Measurements from ENCODE around the gene FAM200B. TPM values are rescaled to one million over a fixed set of nuclear protein-coding genes. Genes with fewer than 3 reads are reported as not detected.

Gene FAM200B
- total and polyA plus RNA-seq, 2 experiments from 2014 or later = 51.8 to 54.0 TPM

DNA sequence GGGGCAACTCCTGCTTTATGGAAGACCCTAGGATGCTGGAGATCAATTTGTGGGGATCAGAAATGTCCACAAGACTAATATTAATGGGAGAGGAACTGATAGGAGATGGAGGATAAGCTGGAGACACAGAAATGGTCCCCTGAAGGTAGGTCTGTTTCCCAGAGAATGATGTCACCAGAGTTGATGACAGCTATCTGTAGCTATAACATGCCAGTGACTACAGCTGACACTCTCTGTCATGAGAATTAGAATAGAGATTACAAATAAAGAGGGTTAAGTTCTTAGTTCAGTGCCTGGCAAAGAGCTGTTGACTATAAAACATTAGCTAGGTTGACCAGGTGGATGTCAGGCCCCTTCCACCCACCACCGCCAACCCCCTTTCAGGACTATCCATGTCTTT is 30.6 kb downstream of the FAM200B start:
- no peaks in the 10 kb centered on the region for H3K9me2 ChIP-seq (replicated peaks; ENCODE audit: insufficient read depth)
- DNase-seq (ENCODE audit: low spot score) = no peak
- peaks cover 10% of the 10 kb centered on the region for H3K4me1 ChIP-seq (ENCODE audit: insufficient read depth)
- no peaks in the 10 kb centered on the region for H3K9me3 ChIP-seq (ENCODE audit: low read depth)
- no peaks in the 10 kb centered on the region for H3K36me3 ChIP-seq (replicated peaks; ENCODE audit: insufficient read depth, low read depth)
- H3K4me3 ChIP-seq = no peak overlapping the region
- H2AFZ ChIP-seq = no peak overlapping the region
- H3K27me3 ChIP-seq = no peaks in the 10 kb centered on the region
- H4K20me1 ChIP-seq (ENCODE audit: insufficient read depth, poor library complexity, severe bottlenecking) = no peaks in the 10 kb centered on the region
- no peaks in the 10 kb centered on the region for H3K79me2 ChIP-seq
- H3K27ac ChIP-seq = no peak overlapping the region
- 100% methylated on average over 1 of the region's 1 CpG for WGBS (ENCODE audit: low lambda C conversion rate, missing lambda C conversion rate)
- H3K4me2 ChIP-seq = no peak overlapping the region
- TF ChIP-seq EZH2 (IDR thresholded peaks at IDR 0.05; ENCODE audit: borderline replicate concordance) (no peak), EZH2phosphoT487 (IDR thresholded peaks at IDR 0.05; ENCODE audit: low read depth, severe bottlenecking, unreplicated experiment) (no peak)
- TF ChIP-seq, protein P1, sequence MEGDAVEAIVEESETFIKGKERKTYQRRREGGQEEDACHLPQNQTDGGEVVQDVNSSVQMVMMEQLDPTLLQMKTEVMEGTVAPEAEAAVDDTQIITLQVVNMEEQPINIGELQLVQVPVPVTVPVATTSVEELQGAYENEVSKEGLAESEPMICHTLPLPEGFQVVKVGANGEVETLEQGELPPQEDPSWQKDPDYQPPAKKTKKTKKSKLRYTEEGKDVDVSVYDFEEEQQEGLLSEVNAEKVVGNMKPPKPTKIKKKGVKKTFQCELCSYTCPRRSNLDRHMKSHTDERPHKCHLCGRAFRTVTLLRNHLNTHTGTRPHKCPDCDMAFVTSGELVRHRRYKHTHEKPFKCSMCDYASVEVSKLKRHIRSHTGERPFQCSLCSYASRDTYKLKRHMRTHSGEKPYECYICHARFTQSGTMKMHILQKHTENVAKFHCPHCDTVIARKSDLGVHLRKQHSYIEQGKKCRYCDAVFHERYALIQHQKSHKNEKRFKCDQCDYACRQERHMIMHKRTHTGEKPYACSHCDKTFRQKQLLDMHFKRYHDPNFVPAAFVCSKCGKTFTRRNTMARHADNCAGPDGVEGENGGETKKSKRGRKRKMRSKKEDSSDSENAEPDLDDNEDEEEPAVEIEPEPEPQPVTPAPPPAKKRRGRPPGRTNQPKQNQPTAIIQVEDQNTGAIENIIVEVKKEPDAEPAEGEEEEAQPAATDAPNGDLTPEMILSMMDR (IDR thresholded peaks at IDR 0.05; ENCODE audit: poor library complexity) = no peak

DNA sequence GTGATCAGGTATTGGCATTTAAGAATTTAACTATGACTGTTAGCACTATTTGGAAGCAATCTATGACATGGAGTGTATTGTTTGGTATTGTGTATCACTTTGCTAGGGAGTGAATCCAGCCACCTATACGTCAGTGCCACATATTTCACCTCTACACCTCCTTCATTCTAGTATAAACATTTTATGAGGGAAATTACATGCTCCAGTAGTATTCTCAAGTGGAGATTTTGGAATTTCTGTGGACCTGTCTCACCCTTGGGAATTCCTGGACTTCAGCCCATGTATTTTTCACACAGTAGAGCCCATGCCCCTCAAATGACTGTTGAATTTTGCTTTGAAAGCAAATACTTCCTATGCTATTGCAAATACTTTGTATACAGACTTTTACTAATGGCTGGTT is 32.5 kb downstream of the FAM200B start:
- TF ChIP-seq EZH2phosphoT487 (IDR thresholded peaks at IDR 0.05; ENCODE audit: low read depth, severe bottlenecking, unreplicated experiment) = no peak
- no peak for TF ChIP-seq EZH2 (IDR thresholded peaks at IDR 0.05; ENCODE audit: borderline replicate concordance)
- TF ChIP-seq, protein P1 (IDR thresholded peaks at IDR 0.05; ENCODE audit: poor library complexity) = no peak
- no peak overlapping the region for H3K27ac ChIP-seq
- no peaks in the 10 kb centered on the region for H3K9me2 ChIP-seq (replicated peaks; ENCODE audit: insufficient read depth)
- no peak for DNase-seq (ENCODE audit: low spot score)
- H3K36me3 ChIP-seq (replicated peaks; ENCODE audit: insufficient read depth, low read depth) = no peaks in the 10 kb centered on the region
- no peaks in the 10 kb centered on the region for H4K20me1 ChIP-seq (ENCODE audit: insufficient read depth, poor library complexity, severe bottlenecking)
- peaks cover 10% of the 10 kb centered on the region for H3K4me1 ChIP-seq (ENCODE audit: insufficient read depth)
- no peak overlapping the region for H2AFZ ChIP-seq
- H3K4me2 ChIP-seq = no peak overlapping the region
- H3K27me3 ChIP-seq = no peaks in the 10 kb centered on the region
- no peaks in the 10 kb centered on the region for H3K79me2 ChIP-seq
- no peaks in the 10 kb centered on the region for H3K9me3 ChIP-seq (ENCODE audit: low read depth)
- H3K4me3 ChIP-seq = no peak overlapping the region
- 92% methylated on average over 1 of the region's 1 CpG for WGBS (ENCODE audit: low lambda C conversion rate, missing lambda C conversion rate)

GRCh38 chr4:15714646-15715435 is 33.2 kb downstream of the FAM200B start:
- no peak overlapping the region for H3K4me3 ChIP-seq
- H3K36me3 ChIP-seq (replicated peaks; ENCODE audit: insufficient read depth, low read depth) = no peaks in the 10 kb centered on the region
- H3K27me3 ChIP-seq = no peaks in the 10 kb centered on the region
- peaks cover 10% of the 10 kb centered on the region for H3K4me1 ChIP-seq (ENCODE audit: insufficient read depth)
- H2AFZ ChIP-seq = no peak overlapping the region
- H4K20me1 ChIP-seq (ENCODE audit: insufficient read depth, poor library complexity, severe bottlenecking) = no peaks in the 10 kb centered on the region
- no peaks in the 10 kb centered on the region for H3K9me3 ChIP-seq (ENCODE audit: low read depth)
- no peaks in the 10 kb centered on the region for H3K79me2 ChIP-seq
- no peak for TF ChIP-seq EZH2phosphoT487 (IDR thresholded peaks at IDR 0.05; ENCODE audit: low read depth, severe bottlenecking, unreplicated experiment)
- TF ChIP-seq EZH2 (IDR thresholded peaks at IDR 0.05; ENCODE audit: borderline replicate concordance) = no peak
- TF ChIP-seq, protein P1 (IDR thresholded peaks at IDR 0.05; ENCODE audit: poor library complexity) = no peak
- H3K4me2 ChIP-seq = no peak overlapping the region
- WGBS (ENCODE audit: low lambda C conversion rate, missing lambda C conversion rate) = 68% methylated on average over 8 of the region's 8 CpGs
- no peak overlapping the region for H3K27ac ChIP-seq
- DNase-seq (ENCODE audit: low spot score) = no peak
- H3K9me2 ChIP-seq (replicated peaks; ENCODE audit: insufficient read depth) = no peaks in the 10 kb centered on the region

Measured in hepatocyte (in vitro differentiated cells).